Stomach smooth muscle (tissue), 2 donors: Measurements from ENCODE around the gene POTEM.
"Not testable (repeated sequence)": the region's sequence is repeated elsewhere in the genome, so short reads cannot be mapped to it uniquely, and the experiment has no call there.

Experiments
- H3K27ac ChIP-seq: one replicate; pipeline ENCODE4 v1.7.0; 2013; ENCODE audit warnings: mild to moderate bottlenecking, low read length, inconsistent platforms
- H3K27me3 ChIP-seq, 2 donors: one replicate each; pipeline ENCODE4 v1.7.0; 2013; ENCODE audit warnings: low read length in 2 of 2; ENCODE audit not compliant: insufficient read depth in 2 of 2, control insufficient read depth in 1 of 2
- H3K36me3 ChIP-seq, 2 donors: one replicate each; pipeline ENCODE4 v1.7.0; 2013; ENCODE audit warnings: low read length in 2 of 2; ENCODE audit not compliant: control insufficient read depth in 2 of 2, insufficient read depth in 2 of 2
- H3K4me1 ChIP-seq: one replicate; pipeline ENCODE4 v1.7.0; 2013; ENCODE audit warnings: low read length; ENCODE audit not compliant: control insufficient read depth, insufficient read depth
- H3K4me3 ChIP-seq, 2 donors: one replicate each; pipeline ENCODE4 v1.7.0; 2013; ENCODE audit warnings: low read length in 2 of 2
- H3K9ac ChIP-seq, 2 donors: one replicate each; pipeline ENCODE4 v1.7.0; 2013; ENCODE audit warnings: low read length in 2 of 2, mild to moderate bottlenecking in 1 of 2
- H3K9me3 ChIP-seq, 2 donors: one replicate each; pipeline ENCODE4 v1.7.0; 2013; ENCODE audit warnings: low read length in 2 of 2; ENCODE audit not compliant: control insufficient read depth in 2 of 2
- donor health status: healthy.
- donor health status: Pancreatic carcinoma.

POTEM gene

GRCh38 chr14:18964878-18965277 lies 2.4 kb upstream of the POTEM start:
- not testable (repeated sequence) for H3K36me3 ChIP-seq, H3K9ac ChIP-seq, H3K27ac ChIP-seq, H3K4me1 ChIP-seq, H3K4me3 ChIP-seq, H3K9me3 ChIP-seq, H3K27me3 ChIP-seq

GRCh38 chr14:19002566-19002965 lies 35.3 kb downstream of the POTEM start:
- not testable (repeated sequence) for H3K27ac ChIP-seq, H3K4me1 ChIP-seq, H3K36me3 ChIP-seq, H3K9ac ChIP-seq, H3K4me3 ChIP-seq, H3K27me3 ChIP-seq, H3K9me3 ChIP-seq

GRCh38 chr14:19006490-19006889 lies 39.3 kb downstream of the POTEM start:
- H3K4me1 ChIP-seq, H3K4me3 ChIP-seq, H3K9me3 ChIP-seq, H3K9ac ChIP-seq, H3K36me3 ChIP-seq, H3K27ac ChIP-seq, H3K27me3 ChIP-seq: not testable (repeated sequence)

DNA sequence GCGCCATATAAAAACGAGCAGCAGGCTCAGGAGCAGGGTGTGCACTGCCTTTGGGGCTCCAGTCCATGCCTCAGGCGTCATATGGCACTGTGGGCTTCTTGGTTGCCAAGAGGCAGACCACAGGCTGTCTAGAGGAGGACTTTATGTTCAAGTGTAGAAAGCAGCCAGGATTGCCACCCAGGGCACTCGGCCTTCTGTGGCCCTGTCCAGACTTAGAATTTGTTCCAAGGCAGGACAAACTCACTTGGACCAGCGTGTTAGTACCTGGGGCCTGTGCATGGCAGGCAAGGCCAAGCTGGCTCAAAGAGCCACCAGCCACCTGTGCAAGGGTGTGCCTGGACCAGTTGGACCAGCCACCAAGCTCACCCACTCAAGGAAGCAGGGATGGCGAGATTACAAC lies 40.4 kb downstream of the POTEM start:
- H3K4me1 ChIP-seq, H3K4me3 ChIP-seq, H3K9ac ChIP-seq, H3K9me3 ChIP-seq, H3K36me3 ChIP-seq, H3K27me3 ChIP-seq, H3K27ac ChIP-seq: not testable (repeated sequence)

- H3K27me3 ChIP-seq, H3K9ac ChIP-seq, H3K4me1 ChIP-seq, H3K36me3 ChIP-seq, H3K9me3 ChIP-seq, H3K27ac ChIP-seq, H3K4me3 ChIP-seq: not testable (repeated sequence)
Observed at GRCh38 chr14:19011029-19011428, 43.8 kb downstream of the POTEM start.

- not testable (repeated sequence) for H3K4me3 ChIP-seq, H3K27ac ChIP-seq, H3K4me1 ChIP-seq, H3K9me3 ChIP-seq, H3K36me3 ChIP-seq, H3K9ac ChIP-seq, H3K27me3 ChIP-seq
Observed at GRCh38 chr14:19011703-19012102, 44.5 kb downstream of the POTEM start.

- H3K36me3 ChIP-seq, H3K9me3 ChIP-seq, H3K4me1 ChIP-seq, H3K9ac ChIP-seq, H3K27me3 ChIP-seq, H3K27ac ChIP-seq, H3K4me3 ChIP-seq: not testable (repeated sequence)
Observed at GRCh38 chr14:19015185-19015584, 48.0 kb downstream of the POTEM start.

DNA sequence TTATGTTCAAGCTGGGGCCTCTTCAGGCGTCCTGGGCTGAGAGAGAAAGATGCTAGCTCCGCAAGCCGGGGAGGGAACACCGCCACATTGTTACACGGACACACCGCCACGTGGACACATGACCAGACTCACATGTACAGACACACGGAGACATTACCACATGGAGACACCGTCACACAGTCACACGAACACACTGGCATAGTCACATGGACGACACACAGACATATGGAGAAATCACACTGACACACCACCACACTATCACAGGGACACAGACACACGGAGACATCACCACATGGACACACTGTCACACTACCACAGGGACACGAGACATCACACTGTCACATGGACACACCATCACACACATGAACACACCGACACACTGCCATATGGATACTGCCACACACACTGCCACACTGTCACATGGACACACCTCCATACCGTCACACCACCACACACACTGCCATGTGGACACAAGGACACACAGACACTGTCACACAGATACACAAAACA lies 57.9 kb downstream of the POTEM start:
- H3K9ac ChIP-seq, H3K27me3 ChIP-seq, H3K4me3 ChIP-seq, H3K4me1 ChIP-seq, H3K9me3 ChIP-seq, H3K27ac ChIP-seq, H3K36me3 ChIP-seq: not testable (repeated sequence)

GRCh38 chr14:19026649-19027351 lies 59.6 kb downstream of the POTEM start:
- not testable (repeated sequence) for H3K36me3 ChIP-seq, H3K4me1 ChIP-seq, H3K4me3 ChIP-seq, H3K27ac ChIP-seq, H3K9ac ChIP-seq, H3K9me3 ChIP-seq, H3K27me3 ChIP-seq

- H3K9ac ChIP-seq, H3K9me3 ChIP-seq, H3K36me3 ChIP-seq, H3K4me1 ChIP-seq, H3K4me3 ChIP-seq, H3K27me3 ChIP-seq, H3K27ac ChIP-seq: not testable (repeated sequence)
Observed at GRCh38 chr14:19027895-19028294, 60.7 kb downstream of the POTEM start.

GRCh38 chr14:19036811-19037382 lies 69.7 kb downstream of the POTEM start:
- H3K4me3 ChIP-seq, H3K27me3 ChIP-seq, H3K9ac ChIP-seq, H3K27ac ChIP-seq, H3K4me1 ChIP-seq, H3K36me3 ChIP-seq, H3K9me3 ChIP-seq: not testable (repeated sequence)
